ENCODE measurements around the gene NRP2.
A peak's percentile ranks its signal among the peaks of the same experiment; 100 is the strongest.

The NRP2 gene

GRCh38 chr2:205682239-205682970, at the start of gene NRP2:
TSS of gene NRP2 (plus strand) at chr2:205682501. CDS start at chr2:205683291, 790 bp downstream.
- peak; percentile 96 for DNase-seq

- DNase-seq, result no peak
Observed at GRCh38 chr2:205633994-205634393, 48.3 kb upstream of the NRP2 start.

DNA sequence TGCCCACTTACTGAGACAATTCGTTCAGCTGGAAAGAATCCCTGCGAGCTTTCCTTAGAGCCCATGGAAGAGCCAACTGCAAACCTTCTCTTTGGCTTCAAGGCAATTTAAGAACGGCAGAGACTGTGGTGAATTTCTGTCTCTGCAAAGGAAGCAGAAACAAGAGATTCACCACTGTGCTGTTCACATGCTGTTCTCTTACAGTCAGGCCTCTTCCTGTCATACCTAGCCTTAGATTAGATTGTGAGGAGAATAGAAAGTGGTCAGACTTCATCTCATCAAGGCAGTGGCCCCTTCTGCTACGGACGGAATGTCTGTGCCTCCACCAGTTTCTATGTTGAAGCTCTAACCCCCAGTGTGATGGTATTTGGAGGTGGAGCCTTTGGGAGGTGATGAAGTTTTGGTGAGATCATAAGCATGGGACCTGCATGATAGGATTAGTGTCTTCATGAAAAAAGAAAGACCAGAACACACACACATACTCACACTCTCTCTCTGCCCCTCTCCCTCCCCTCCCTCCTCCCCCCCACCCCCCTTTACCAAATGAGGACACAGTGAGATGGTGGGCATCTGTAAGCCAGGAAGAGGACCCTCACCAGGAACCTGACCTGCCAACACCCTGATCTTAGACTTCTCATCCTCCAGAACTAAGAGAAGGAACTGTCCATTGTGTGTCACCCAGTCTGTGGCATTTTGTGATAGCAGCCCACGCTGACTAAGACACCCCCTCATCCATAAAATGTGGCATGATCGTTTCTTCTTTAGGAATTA, 45.6 kb upstream of the NRP2 start:
- DNase-seq, result no peak

- no peak for DNase-seq
Observed at GRCh38 chr2:205637320-205637602, 45.0 kb upstream of the NRP2 start.

DNA sequence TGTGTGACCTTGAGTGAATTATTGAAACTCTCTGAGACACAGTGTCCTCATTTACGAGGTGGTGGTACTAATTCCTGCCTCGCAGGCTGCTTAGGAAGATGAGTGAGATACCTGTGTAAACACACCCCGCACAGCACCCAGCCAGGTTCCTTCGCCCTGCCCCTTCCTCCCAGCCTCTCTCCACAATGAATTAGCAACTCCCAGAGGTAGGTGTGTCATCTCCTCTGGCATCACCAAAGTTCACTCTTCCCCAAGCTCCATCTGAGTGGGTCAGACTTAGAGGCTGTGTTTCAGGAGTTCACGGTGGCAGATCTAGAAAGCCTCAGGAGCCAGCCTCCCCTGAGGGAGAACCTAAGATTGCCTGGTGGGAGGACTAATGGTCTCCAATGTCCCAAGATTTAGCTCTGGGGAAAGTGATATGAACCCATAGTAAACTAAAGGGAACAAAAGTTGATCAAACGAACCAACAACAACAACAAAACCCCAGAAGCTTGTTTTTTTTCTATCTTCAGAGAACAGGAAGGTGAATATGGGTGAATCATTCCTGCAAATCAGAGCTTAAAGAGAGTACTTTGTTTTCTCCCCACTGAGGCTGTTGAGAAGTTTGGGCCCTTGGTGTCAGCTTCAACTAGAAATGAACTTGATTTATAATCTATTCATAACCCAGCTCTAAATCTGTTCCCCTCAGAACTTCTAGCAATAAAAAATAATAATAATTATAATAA, 44.4 kb upstream of the NRP2 start:
- no peak for DNase-seq

GRCh38 chr2:205640716-205641115, 41.6 kb upstream of the NRP2 start:
- no peak for DNase-seq

DNA sequence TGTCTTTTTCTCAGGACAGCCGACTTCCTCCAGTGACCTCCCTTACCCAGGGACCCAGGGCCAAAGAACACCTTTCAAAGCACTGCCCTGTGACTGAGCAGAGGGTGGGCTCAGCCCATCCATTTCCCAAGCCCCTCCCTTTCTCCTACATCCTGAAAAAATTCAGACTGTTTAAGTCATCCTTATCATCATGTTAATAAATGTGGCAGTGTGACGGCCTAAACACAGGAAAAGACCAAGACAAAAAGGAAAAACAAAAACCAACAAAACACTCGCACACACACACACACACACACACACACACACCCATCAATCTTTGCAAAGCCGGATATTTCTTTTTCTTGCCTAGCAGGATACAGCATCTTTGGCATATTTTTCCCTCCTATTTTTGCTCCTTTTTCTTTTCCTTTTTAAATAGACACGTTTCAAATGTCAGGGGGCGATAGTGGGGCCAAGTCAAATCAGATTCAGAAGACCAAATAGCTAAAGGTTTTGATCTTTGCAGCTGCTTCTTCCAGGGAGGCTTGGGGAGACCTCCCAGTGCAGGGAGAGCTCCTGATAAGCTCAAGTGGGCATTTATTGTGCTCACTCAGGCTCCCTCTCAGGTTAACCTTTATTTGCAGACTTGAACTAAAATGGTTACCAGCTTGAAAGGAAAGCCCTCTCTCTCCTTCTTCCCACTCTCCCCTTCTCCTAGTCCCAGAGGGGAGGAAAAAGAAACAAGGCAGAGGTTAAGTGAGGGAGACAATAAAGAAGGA, 39.5 kb upstream of the NRP2 start:
- DNase-seq, result no peak

- DNase-seq, result no peak
Observed at GRCh38 chr2:205643391-205643885, 38.9 kb upstream of the NRP2 start.

DNA sequence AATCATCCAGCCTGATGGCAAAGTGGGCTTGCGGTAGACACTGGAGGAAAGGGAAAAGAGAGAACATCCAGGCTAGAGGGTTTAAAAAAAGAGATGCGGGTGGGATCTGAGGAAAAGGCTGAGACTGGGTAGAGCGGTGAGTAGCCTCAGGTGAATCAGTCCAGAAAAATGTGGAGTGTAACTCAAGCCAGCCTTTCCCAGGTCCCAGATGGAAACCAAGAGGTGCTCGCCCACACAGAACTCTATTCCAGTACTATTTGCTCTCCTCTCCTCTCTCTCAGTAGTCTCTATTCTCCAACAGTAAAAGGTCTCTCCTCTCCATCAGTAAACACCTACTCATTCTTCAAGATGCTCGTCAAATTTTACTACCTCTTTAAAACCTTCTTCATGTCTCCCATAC, 38.3 kb upstream of the NRP2 start:
- DNase-seq, result peak; percentile 70

GRCh38 chr2:205646680-205647079, 35.6 kb upstream of the NRP2 start:
- no peak for DNase-seq

GRCh38 chr2:205650450-205650849, 31.9 kb upstream of the NRP2 start:
- peak; percentile 99 for DNase-seq

DNA sequence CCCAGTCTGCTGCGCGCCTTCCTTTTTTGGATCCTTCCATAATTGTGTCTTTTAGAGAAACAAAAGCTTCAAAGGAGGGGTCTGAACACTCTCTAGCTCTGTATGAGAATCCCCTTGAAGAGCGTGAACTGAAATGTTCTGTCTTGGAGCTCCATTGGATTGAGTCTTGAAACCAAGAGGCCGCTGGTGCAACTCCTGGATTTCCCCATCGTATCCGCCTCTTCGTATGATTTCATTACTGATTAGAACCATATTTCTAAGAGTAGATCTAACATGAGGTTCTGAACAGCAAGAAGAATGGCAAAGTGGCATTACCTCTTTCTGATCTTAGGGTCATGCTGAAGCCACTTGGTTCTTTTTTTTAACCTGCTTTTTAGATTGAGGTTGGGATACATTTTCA, 31.4 kb upstream of the NRP2 start:
- DNase-seq, result no peak

GRCh38 chr2:205651719-205652118, 30.6 kb upstream of the NRP2 start:
- DNase-seq, result no peak

DNA sequence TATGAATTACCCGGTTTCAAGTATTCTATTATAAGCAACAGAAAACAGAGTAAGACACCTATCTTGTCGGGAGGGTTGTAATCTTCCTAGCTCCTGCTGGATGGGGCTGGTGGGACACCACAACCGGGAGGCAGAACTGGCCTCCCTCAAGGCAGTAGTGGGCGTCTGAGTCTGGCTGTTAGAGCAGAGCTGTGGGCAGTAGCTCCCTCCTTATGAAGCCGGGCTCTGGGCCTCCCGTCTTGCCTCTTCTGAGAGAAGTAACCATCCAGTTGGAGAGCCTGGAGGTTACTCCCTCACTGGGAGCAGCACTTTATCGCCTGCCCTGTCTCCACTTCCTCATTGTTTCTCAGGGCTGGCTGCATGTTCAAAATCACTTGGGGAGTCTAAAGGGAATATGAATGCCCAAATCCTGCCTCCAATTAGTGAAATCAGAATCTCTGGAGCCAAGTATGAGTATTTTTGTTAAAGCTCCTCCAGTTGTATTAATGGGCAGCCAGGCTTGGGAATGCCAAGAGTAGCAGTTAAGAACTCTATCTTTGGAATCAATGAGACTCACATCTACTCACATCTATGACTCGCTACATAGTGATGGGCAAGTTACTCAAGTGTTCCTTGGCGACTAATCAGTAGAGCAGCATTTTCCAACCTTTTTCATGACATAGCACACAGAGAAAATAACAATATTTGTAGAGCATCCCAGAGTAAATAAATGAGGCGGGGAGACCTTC, 27.3 kb upstream of the NRP2 start:
- DNase-seq, result no peak

GRCh38 chr2:205655779-205656456, 26.4 kb upstream of the NRP2 start:
- no peak for DNase-seq

DNA sequence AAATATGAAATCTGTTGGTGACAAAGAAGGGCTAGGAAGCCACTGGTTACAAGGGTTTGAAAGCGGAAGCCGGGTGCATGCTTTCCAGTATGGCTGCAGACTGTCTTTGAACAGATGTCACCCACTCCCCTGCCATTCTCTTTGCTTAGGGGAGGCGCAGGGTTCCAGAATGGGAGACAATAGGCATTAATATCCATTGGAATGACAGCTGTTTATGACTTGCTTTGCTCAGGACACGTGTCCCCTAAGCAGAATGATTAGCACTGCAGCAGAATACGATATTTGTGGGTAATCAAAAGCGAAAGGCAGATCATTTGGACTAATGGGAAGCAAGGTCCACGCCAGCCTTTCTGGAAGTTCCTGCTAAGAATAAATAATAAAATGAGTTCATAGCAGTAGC, 25.8 kb upstream of the NRP2 start:
- DNase-seq, result no peak

- no peak for DNase-seq
Observed at GRCh38 chr2:205656941-205657340, 25.4 kb upstream of the NRP2 start.

DNA sequence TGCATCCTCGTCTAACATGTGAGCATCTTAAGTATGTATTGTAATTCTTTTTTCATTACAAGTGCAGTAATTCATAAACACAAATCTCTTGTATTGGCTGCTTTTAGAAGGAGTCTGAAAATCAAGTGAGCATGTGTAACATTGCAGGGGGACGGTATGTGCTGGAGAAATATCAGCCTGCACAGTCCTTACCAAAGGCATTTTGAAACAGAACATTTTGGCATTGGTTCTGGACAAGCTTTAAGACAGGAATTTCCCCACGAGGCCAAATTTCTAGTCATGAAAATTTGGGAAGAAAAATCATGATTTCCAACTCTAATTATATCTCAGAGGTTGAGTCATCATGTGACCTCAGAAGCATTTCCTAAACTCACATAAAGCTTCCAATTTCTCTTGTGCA, 24.7 kb upstream of the NRP2 start:
- DNase-seq, result no peak

DNA sequence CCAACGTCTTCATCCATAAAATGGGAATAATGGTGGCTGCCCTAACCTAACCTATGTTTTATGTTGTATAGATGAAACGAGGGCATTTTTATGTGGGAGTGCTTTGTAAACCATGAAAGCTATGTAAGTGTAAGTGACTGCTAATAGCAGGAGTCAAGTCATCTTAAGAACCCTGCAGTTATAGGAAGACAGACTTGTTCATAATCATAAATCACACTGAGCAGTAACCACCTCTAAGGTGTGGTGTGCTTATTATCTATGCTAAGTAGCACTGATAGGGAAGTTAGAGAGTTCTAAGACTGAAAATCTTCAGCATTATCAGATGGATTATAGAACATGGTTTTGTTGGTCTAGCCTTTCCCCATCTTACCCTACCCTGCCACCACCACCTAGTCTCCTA, 24.2 kb upstream of the NRP2 start:
- no peak for DNase-seq

- DNase-seq, result no peak
Observed at GRCh38 chr2:205658572-205658971, 23.7 kb upstream of the NRP2 start.

DNA sequence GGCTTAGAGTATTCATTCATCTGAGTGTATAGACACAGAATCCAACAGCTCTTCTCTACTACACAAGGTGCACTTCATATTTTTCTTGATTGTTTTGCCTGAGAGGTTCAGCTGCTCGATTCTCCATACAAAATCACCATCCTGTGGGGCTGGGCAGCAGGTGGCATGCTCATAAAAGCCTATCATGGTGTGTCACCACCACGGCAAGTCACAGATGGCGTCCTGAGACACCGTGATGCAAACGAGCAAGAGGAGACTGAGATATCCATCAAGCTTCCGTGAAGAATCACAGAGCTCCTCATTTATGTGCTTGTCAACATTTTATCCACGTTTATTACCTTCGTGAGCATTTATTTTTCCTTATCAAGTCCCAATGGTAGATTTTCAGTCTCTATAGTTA, 22.4 kb upstream of the NRP2 start:
- DNase-seq, result no peak

Data from islet precursor cell (in vitro differentiated cells).